ENCODE results near the gene GATB.

- TF ChIP-seq, protein P1, sequence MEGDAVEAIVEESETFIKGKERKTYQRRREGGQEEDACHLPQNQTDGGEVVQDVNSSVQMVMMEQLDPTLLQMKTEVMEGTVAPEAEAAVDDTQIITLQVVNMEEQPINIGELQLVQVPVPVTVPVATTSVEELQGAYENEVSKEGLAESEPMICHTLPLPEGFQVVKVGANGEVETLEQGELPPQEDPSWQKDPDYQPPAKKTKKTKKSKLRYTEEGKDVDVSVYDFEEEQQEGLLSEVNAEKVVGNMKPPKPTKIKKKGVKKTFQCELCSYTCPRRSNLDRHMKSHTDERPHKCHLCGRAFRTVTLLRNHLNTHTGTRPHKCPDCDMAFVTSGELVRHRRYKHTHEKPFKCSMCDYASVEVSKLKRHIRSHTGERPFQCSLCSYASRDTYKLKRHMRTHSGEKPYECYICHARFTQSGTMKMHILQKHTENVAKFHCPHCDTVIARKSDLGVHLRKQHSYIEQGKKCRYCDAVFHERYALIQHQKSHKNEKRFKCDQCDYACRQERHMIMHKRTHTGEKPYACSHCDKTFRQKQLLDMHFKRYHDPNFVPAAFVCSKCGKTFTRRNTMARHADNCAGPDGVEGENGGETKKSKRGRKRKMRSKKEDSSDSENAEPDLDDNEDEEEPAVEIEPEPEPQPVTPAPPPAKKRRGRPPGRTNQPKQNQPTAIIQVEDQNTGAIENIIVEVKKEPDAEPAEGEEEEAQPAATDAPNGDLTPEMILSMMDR (IDR thresholded peaks at IDR 0.05; ENCODE audit: poor library complexity): no peak
- no peak for TF ChIP-seq EZH2phosphoT487 (IDR thresholded peaks at IDR 0.05; ENCODE audit: low read depth, severe bottlenecking, unreplicated experiment)
These were observed 21.5 kb upstream of the GATB start for GRCh38 chr4:151782296-151782695.

Measured in hepatocyte (in vitro differentiated cells).